Stimulated activated CD8-positive, alpha-beta memory T cell treated with anti-CD3 and anti-CD28 coated beads, Interleukin-2, amount 100 ng/mL, for 48 hours (primary cell): ENCODE measurements around the gene C12orf57.

Source experiments
- DNase-seq, 2 donors: peaks; one replicate each; pipeline ENCODE4 v3.0.0-alpha.2; 2020; ENCODE audit warnings: low read depth in 2 of 2

Gene C12orf57

DNA sequence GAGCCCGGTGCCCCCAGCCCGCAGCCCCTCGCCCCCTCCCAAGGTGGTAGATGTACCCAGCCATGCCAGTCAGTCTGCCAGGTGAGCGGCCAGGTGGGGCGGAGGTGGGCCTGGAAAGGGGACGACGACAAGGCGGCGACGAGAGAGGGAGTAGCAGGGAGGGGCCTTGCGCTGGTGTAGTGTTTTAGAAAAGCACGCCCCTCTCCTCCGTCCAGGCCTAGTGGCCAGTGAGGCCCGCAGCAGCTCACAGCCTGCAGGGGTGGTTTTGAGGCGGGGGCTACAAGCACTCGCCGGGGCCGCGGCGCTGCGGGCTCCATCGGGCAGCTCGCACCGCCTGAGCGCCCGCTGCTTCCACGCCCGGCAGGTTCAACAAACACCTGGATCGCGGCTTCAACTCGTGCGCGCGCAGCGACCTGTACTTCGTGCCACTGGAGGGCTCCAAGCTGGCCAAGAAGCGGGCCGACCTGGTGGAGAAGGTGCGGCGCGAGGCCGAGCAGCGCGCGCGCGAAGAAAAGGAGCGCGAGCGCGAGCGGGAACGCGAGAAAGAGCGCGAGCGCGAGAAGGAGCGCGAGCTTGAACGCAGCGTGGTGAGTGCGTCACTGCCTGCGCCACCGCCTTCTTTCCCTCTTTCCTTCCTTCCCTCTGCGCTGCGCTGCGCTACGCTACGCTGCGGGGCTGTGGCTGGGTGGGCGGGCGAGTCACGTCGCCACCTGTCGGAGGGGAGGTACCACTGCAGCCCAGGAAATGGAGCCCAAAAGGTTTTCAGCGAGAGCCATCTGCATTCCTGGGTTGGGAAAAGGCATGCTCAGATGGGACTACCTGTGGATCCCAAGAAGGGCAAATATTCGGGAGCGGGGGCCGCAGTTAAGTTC, 6.1 kb upstream of the C12orf57 start:
- DNase-seq: peak; percentile 87 to 88

- no peak for DNase-seq
Measured at GRCh38 chr12:6938353-6939190, 5.2 kb upstream of the C12orf57 start.

GRCh38 chr12:6939191-6939540, 4.7 kb upstream of the C12orf57 start:
- DNase-seq: no peak

DNA sequence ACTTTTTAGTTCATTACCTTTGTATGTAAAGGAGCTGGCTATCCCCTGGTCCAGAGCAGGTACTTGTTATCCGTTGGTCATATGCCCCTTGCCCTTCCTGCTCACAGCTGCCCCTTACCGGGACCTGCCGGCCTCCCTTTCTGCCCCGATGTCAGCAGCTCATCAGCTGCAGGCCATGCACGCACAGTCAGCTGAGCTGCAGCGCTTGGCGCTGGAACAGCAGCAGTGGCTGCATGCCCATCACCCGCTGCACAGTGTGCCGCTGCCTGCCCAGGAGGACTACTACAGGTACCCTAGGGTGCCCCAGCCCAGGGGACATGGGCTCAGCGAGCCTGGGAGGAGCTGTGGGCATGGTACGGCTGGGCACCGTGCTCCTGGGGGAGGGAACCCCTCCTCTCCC, 2.6 kb upstream of the C12orf57 start:
- no peak for DNase-seq

- DNase-seq: no peak
Measured at GRCh38 chr12:6941782-6942181, 2.0 kb upstream of the C12orf57 start.

DNA sequence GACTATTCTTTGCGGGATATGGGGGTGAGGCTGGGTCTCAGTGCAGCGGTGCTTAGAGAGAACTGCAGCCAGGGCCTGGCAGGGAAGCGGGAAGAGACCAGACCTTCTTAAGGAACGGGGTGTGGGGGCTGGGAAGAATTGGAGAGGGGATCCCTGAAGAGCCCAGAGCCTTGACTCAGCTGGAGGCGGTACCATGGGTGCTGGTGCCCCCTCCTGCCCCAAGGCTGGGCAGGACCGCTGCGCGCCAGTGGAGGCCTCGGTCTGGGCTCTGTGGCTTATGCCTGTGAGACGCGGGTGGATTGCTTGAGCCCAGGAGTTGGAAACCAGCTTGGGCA, 1.5 kb upstream of the C12orf57 start:
- no peak for DNase-seq

DNA sequence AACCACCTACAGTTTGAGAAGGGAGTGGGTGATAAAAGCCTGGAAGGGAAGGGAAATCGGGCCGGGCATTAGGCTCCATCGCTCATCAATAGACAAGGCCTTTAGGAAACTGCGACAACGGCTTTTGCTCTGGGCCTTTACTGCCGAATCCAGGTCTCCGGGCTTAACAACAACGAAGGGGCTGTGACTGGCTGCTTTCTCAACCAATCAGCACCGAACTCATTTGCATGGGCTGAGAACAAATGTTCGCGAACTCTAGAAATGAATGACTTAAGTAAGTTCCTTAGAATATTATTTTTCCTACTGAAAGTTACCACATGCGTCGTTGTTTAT, 467 bp upstream of the C12orf57 start:
- peak in 1 of 2 donors; percentile 53 for DNase-seq

DNA sequence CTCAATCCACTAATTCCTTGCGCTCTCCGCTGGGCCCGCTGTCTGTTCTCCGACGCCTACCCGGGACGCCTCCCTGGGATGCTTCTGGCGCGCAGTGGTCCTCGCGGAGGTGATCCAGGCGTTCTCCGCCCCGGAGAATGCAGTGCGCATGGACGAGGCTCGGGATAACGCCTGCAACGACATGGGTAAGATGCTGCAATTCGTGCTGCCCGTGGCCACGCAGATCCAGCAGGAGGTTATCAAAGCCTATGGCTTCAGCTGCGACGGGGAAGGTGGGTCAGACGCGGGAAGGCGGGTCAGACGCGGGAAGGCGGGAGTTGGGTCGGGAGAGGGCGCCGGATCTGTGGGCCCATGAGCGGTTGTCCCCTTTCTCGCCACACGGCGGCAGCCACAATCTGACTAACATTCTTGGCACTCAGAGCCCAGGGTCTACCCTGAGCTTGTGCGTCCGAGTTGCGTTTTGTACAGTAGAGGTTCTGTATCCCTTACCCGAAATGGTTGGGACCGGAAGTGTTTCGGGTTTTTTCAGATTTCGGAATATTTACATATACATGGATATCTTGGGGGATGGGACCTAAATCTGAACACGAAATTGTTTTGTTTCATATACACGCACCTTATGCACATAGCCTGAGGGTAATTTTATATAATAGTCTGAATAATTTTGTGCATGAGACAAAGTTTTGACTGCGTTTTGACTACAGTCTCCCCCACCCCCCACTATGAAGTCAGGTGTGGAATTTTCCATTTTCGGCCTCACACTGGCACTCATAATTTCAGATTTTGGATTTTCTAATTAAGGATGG, 762 bp downstream of the C12orf57 start:
- peak; percentile 74 to 84 for DNase-seq

DNA sequence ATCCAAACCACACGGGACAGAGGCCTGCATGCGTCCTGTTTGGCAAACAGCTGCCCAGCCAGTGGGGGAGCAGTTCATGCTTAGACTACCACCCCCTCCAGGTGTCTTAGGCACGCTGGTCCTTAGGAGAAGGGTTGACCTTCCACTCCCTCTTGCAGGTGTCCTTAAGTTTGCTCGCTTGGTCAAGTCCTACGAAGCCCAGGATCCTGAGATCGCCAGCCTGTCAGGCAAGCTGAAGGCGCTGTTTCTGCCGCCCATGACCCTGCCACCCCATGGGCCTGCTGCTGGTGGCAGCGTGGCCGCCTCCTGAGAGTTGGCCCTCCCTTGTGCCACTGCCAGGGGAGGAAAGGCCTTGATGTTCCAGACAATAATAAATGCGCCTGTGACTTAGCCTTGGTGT, 1.8 kb downstream of the C12orf57 start:
- no peak for DNase-seq

DNA sequence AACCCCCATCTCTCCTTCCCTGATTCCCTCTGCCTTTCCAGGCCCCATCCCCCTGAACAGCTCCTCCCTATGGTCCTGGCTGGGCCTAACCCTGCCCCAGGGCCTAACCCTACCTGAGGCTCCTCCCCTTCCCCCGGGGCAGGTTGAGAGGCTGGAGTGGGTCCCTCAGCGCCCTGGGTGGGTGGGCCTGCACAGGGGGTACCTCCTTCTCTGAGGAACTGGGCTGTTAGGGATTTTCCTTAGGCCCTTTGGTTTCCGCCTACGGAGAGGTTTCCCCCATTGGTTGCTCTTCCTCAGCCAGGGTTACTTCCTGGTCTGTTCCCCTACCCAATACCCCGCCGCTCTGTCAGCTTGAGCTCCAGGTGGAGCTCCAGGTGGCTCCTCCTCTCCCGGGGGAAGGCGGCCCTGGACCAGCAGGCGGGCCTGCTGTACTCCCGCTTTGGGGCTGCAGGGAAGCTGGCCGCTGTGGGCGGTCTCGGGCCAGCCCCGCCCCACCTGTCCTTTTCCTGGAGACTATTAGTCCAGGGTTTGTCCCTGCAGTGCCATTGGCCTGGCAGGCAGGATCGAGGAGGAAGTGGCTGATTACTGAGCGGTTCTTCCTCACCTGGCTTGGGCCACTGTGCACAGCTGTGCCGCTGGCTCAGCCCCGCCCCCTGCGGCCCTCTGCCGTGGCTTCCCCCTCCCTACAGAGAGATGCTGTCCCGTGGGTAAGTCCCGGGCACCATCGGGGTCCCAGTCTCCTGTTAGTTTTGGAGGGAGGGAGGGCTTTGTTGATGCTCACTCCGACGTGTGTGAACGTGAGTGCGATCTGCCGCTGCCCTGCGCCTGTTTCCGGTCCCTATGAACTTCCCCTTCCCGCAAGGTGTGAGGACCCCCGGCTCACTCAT, 2.5 kb downstream of the C12orf57 start:
- no peak for DNase-seq

DNA sequence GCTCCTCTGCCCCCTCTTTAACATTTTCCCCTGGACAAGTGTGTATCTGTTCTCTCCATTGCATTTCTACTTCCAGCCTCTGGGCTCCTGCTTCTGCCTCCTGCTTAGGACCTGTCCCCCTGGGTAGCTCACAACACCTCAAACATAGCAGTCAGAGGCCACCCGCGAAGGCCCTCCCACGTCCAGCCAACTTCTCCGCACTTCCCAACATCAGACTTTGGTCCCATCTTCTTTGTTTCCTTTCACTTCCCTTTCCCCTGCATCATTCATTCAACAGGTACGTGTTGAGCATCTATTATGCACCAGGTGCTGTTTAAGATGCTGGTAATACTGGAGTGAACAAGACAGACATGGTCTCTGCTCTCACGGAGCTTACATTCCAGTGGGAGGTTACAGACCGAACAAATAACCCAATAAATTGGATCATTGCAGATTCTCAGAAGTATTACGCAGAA, 3.1 kb downstream of the C12orf57 start:
- no peak for DNase-seq

DNA sequence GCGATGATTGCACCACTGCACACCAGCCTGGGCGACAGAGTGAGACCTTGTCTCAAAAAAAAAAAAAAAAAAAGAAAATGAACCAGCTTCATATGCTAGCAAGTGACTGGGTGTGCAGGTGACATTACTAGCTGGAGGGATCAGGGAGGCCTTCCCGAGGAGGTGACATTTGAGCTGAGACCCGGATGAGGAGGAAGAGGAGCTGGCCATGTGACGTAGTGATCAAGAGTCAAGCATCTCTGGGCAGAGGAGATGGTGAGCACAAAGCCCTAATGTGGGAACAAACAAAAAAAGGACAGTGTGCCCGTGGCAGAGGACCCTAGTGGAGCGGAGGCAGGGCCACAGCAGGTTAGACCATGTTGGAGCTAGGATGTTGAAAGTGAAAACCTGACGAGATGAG, 3.8 kb downstream of the C12orf57 start:
- no peak for DNase-seq

GRCh38 chr12:6948873-6949594, 5.2 kb downstream of the C12orf57 start:
- DNase-seq: no peak

GRCh38 chr12:6950401-6950801, 6.6 kb downstream of the C12orf57 start:
- no peak for DNase-seq

GRCh38 chr12:6950811-6951540, 7.2 kb downstream of the C12orf57 start, which contains the start of gene PTPN6:
TSS of gene PTPN6 (plus strand) at chr12:6951356. CDS start at chr12:6951513, 157 bp downstream.
- no peak for DNase-seq

DNA sequence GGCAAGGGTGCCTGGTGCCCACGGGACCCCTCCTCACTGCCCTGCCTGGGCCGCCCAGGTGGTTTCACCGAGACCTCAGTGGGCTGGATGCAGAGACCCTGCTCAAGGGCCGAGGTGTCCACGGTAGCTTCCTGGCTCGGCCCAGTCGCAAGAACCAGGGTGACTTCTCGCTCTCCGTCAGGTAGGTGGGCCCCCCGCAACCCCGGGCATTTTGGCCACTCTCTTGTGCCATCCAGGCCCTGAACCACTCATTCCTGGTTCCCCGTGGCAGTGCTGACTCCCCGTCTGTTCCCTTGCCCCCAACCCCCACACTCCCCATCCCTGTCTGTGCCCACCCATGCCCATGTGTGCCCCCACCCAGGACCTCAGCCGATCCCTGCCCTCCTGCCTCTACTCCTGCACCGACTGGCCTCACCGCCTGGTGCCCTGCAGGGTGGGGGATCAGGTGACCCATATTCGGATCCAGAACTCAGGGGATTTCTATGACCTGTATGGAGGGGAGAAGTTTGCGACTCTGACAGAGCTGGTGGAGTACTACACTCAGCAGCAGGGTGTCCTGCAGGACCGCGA, 7.8 kb downstream of the C12orf57 start:
- DNase-seq: no peak

- no peak for DNase-seq
Measured at GRCh38 chr12:6952121-6952862, 8.5 kb downstream of the C12orf57 start.

- no peak for DNase-seq
Measured at GRCh38 chr12:6952863-6953441, 9.1 kb downstream of the C12orf57 start.
